GM21515 (cell line): ENCODE results near the gene BBS1.
"Not testable (repeated sequence)": the region's sequence is repeated elsewhere in the genome, so short reads cannot be mapped to it uniquely, and the experiment has no call there.

Experiments
- ATAC-seq: cut with Tn5 transposase; IDR thresholded peaks from one replicate; pipeline ENCODE4 v1.9.1; 2021; ENCODE audit not compliant: unreplicated experiment

Gene BBS1

GRCh38 chr11:66510271-66510989, at the start of gene BBS1:
TSS of gene BBS1 (plus strand) at chr11:66510635. CDS start at chr11:66510660, 25 bp downstream.
- ATAC-seq: peak; percentile 81

- ATAC-seq: no peak
Measured at GRCh38 chr11:66462010-66462409, 48.4 kb upstream of the BBS1 start.

- ATAC-seq: no peak
Measured at GRCh38 chr11:66462911-66463310, 47.5 kb upstream of the BBS1 start.

GRCh38 chr11:66464116-66464515, 46.3 kb upstream of the BBS1 start:
- ATAC-seq: not testable (repeated sequence)

- no peak for ATAC-seq
Measured at GRCh38 chr11:66464916-66465315, 45.5 kb upstream of the BBS1 start.

- no peak for ATAC-seq
Measured at GRCh38 chr11:66465373-66466224, 44.8 kb upstream of the BBS1 start.

GRCh38 chr11:66466225-66467033, 44.0 kb upstream of the BBS1 start, which contains the start of gene PELI3:
TSS of gene PELI3 (plus strand) at chr11:66466905. CDS start at chr11:66468129, 1,224 bp downstream.
- peak; percentile 79 for ATAC-seq

- ATAC-seq: peak; percentile 29
Measured at GRCh38 chr11:66467034-66467659, 43.3 kb upstream of the BBS1 start.

- ATAC-seq: no peak
Measured at GRCh38 chr11:66467756-66468155, 42.7 kb upstream of the BBS1 start.

GRCh38 chr11:66468691-66469090, 41.7 kb upstream of the BBS1 start:
- no peak for ATAC-seq

GRCh38 chr11:66469441-66469840, 41.0 kb upstream of the BBS1 start:
- no peak for ATAC-seq

GRCh38 chr11:66470015-66470414, 40.4 kb upstream of the BBS1 start:
- no peak for ATAC-seq

- ATAC-seq: no peak
Measured at GRCh38 chr11:66471142-66471541, 39.3 kb upstream of the BBS1 start.

GRCh38 chr11:66472054-66472453, 38.4 kb upstream of the BBS1 start:
- no peak for ATAC-seq

GRCh38 chr11:66473167-66473566, 37.3 kb upstream of the BBS1 start:
- no peak for ATAC-seq

GRCh38 chr11:66473608-66474515, 36.6 kb upstream of the BBS1 start:
- ATAC-seq: no peak

- no peak for ATAC-seq
Measured at GRCh38 chr11:66475349-66476172, 34.9 kb upstream of the BBS1 start.

- ATAC-seq: no peak
Measured at GRCh38 chr11:66476173-66476840, 34.1 kb upstream of the BBS1 start.
